ENCODE data around the gene SLITRK1. TPM values are rescaled to one million over a fixed set of nuclear protein-coding genes. Genes with fewer than 3 reads are reported as not detected.

Gene SLITRK1
- total RNA-seq, 1 donor from 2014 or later: 1.6 TPM

DNA sequence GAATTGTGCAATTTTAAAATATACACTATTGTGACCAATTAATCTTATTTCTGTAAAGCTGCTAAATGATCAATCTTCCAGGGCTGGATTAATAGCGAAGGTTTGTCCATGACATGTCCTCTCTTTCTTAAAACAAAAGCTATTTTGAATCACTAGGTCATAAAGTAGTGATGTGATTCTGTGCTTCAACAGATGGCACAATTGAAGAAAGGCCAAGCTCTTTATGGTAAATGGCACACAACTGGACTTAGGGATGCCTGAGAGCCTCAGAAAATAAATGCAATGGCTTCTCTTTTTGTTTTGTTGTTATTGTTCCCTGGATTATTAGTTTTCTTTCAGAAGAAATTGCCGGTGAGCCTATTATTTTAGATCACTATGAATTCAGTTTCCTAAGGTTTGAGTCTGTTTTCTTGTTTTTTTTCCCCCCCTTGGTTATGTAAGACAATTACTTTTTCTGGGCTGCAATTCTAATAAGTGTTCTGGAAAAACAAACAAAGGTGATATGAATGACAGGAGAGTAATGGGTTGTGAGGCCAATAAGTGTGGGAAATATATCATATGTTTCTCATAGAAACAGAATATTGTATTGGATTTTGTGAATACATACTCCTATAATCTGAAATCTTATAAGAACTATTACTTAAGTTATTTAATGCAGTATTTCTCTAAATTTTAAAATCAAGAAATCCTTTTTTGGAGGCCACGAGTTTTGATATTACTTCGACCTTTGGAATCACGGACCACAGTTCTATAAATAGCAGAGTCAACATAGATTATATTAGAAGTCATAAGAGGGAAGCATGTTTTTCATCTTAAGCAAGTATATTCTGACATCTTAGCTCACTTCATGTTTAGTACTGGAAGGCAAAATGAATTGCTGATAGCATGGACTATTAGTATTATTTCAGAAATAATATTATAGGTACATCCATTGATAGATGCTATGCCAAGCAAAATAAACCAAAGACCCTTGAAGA is 16.8 kb downstream of the SLITRK1 start:
- H3K27ac Mint-ChIP-seq (ENCODE audit: unreplicated experiment): no peak overlapping the region
- TF ChIP-seq, protein P1, sequence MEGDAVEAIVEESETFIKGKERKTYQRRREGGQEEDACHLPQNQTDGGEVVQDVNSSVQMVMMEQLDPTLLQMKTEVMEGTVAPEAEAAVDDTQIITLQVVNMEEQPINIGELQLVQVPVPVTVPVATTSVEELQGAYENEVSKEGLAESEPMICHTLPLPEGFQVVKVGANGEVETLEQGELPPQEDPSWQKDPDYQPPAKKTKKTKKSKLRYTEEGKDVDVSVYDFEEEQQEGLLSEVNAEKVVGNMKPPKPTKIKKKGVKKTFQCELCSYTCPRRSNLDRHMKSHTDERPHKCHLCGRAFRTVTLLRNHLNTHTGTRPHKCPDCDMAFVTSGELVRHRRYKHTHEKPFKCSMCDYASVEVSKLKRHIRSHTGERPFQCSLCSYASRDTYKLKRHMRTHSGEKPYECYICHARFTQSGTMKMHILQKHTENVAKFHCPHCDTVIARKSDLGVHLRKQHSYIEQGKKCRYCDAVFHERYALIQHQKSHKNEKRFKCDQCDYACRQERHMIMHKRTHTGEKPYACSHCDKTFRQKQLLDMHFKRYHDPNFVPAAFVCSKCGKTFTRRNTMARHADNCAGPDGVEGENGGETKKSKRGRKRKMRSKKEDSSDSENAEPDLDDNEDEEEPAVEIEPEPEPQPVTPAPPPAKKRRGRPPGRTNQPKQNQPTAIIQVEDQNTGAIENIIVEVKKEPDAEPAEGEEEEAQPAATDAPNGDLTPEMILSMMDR (conservative IDR thresholded peaks at IDR 0.05): no peak
- H3K9me3 Mint-ChIP-seq: peaks cover 4% of the 10 kb centered on the region
- no peaks in the 10 kb centered on the region for H3K4me1 Mint-ChIP-seq
- no peak overlapping the region for H3K4me3 Mint-ChIP-seq
- no peaks in the 10 kb centered on the region for H3K36me3 Mint-ChIP-seq (ENCODE audit: low read depth)
- no peak for DNase-seq (ENCODE audit: low read depth, low spot score)
- H3K27me3 Mint-ChIP-seq (ENCODE audit: low read depth): no peaks in the 10 kb centered on the region

DNA sequence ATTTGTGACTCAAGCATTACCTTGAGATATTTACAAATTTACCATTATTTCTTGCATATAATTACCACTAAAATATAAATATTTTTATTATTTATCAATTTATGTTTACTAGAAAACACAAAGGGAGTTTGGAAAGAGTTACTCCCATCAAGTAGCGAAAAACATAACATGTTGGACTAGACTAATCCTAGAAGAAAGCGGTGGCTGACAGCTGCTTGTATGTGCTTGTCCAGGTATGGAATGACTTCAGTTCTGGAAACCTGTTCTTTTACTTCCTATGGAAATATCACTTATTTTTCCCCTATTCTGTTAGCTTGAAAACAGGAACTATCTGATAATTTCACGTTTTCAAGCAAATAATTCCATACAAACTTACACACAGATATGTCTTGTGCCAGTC is 28.5 kb downstream of the SLITRK1 start:
- no peaks in the 10 kb centered on the region for H3K27me3 Mint-ChIP-seq (ENCODE audit: low read depth)
- no peaks in the 10 kb centered on the region for H3K9me3 Mint-ChIP-seq
- H3K27ac Mint-ChIP-seq (ENCODE audit: unreplicated experiment): no peak overlapping the region
- no peaks in the 10 kb centered on the region for H3K4me1 Mint-ChIP-seq
- no peak for DNase-seq (ENCODE audit: low read depth, low spot score)
- TF ChIP-seq, protein P1 (conservative IDR thresholded peaks at IDR 0.05): no peak
- no peaks in the 10 kb centered on the region for H3K36me3 Mint-ChIP-seq (ENCODE audit: low read depth)
- no peak overlapping the region for H3K4me3 Mint-ChIP-seq

DNA sequence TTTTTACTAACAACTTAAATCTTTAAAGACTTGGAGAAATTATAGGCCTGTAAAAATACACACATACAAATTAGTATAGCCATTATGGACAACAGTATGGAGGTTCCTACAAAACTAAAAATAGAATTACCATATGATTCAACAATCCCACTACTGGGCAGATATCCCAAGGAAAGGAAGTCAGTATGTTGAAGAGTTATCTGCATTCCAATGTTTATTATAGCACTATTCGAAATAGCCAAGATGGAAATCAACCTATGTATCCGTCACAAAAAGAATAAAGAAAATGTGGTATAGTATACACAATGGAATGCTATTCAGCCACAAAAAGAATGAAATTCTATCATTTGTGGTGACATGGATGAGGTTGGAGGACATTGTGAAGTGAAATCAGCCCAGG is 37.2 kb downstream of the SLITRK1 start:
- TF ChIP-seq, protein P1 (conservative IDR thresholded peaks at IDR 0.05): no peak
- no peak overlapping the region for H3K27ac Mint-ChIP-seq (ENCODE audit: unreplicated experiment)
- DNase-seq (ENCODE audit: low read depth, low spot score): no peak
- H3K4me1 Mint-ChIP-seq: peaks cover 18% of the 10 kb centered on the region
- no peaks in the 10 kb centered on the region for H3K27me3 Mint-ChIP-seq (ENCODE audit: low read depth)
- no peaks in the 10 kb centered on the region for H3K36me3 Mint-ChIP-seq (ENCODE audit: low read depth)
- H3K9me3 Mint-ChIP-seq: no peaks in the 10 kb centered on the region
- no peak overlapping the region for H3K4me3 Mint-ChIP-seq

DNA sequence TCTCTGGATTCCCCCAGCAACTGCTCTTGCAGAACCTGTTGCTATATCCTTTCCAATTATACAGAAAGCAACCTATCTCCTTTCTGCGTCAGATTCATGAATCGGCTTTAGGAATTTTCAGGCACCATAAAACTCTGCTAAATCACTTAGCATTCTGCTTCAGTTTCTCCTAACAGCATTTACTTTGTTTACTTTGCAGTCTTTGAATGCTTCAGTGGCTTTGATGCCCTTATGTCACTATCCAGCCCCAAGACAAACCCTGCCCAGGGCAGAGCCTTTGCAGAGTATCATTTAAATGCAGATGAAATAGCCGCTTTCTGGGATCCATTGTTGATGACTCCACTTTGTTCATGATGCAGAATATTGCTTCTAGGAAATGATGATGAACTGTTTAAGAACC is 43.1 kb downstream of the SLITRK1 start:
- no peak for DNase-seq (ENCODE audit: low read depth, low spot score)
- H3K27ac Mint-ChIP-seq (ENCODE audit: unreplicated experiment): no peak overlapping the region
- H3K4me1 Mint-ChIP-seq: peaks cover 36% of the 10 kb centered on the region
- H3K36me3 Mint-ChIP-seq (ENCODE audit: low read depth): no peaks in the 10 kb centered on the region
- H3K4me3 Mint-ChIP-seq: no peak overlapping the region
- H3K27me3 Mint-ChIP-seq (ENCODE audit: low read depth): no peaks in the 10 kb centered on the region
- TF ChIP-seq, protein P1 (conservative IDR thresholded peaks at IDR 0.05): no peak
- H3K9me3 Mint-ChIP-seq: peaks cover 5% of the 10 kb centered on the region

DNA sequence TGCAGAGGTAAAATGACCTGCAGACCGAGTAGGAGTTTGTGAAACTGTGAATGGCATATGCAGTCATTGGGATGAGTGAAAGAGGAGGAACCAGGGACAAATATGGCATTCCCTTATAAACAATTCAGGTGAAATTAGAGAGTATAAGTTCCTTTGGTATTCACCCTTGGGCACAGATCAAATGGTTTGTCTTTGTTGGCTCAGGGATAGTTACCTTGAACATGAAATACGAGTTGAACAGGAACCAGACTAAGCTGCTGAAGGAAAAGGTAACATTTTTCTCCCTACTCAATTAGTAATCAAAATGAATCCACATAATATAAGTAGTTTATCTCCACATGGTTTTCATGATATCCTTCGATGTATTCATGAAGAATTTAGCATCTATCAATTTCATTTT is 50.5 kb downstream of the SLITRK1 start:
- Mint-ChIP-seq H3K9me3 (peaks cover 6% of the 10 kb centered on the region), H3K36me3 (ENCODE audit: low read depth) (peaks cover 3% of the 10 kb centered on the region), H3K27ac (ENCODE audit: unreplicated experiment) (no peak overlapping the region), H3K27me3 (ENCODE audit: low read depth) (no peaks in the 10 kb centered on the region), H3K4me1 (no peaks in the 10 kb centered on the region), H3K4me3 (no peak overlapping the region)
- no peak for DNase-seq (ENCODE audit: low read depth, low spot score)
- TF ChIP-seq, protein P1 (conservative IDR thresholded peaks at IDR 0.05): no peak

All from neural crest cell (in vitro differentiated cells).